ENCODE measurements around the gene ZBTB20.

- TF ChIP-seq, protein P1, sequence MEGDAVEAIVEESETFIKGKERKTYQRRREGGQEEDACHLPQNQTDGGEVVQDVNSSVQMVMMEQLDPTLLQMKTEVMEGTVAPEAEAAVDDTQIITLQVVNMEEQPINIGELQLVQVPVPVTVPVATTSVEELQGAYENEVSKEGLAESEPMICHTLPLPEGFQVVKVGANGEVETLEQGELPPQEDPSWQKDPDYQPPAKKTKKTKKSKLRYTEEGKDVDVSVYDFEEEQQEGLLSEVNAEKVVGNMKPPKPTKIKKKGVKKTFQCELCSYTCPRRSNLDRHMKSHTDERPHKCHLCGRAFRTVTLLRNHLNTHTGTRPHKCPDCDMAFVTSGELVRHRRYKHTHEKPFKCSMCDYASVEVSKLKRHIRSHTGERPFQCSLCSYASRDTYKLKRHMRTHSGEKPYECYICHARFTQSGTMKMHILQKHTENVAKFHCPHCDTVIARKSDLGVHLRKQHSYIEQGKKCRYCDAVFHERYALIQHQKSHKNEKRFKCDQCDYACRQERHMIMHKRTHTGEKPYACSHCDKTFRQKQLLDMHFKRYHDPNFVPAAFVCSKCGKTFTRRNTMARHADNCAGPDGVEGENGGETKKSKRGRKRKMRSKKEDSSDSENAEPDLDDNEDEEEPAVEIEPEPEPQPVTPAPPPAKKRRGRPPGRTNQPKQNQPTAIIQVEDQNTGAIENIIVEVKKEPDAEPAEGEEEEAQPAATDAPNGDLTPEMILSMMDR (IDR thresholded peaks at IDR 0.05): no peak
- no peak for TF ChIP-seq POLR2A (IDR thresholded peaks at IDR 0.05)
Measured at GRCh38 chr3:114365909-114366308, 781.2 kb downstream of the ZBTB20 start.
